Measurements from ENCODE around the gene PPP1R10. TPM values are rescaled to one million over a fixed set of nuclear protein-coding genes. Genes with fewer than 3 reads are reported as not detected.

The PPP1R10 gene
- total RNA-seq, 4 donors from 2014 or later, result 47.6 to 74.0 (median 61.3) TPM

DNA sequence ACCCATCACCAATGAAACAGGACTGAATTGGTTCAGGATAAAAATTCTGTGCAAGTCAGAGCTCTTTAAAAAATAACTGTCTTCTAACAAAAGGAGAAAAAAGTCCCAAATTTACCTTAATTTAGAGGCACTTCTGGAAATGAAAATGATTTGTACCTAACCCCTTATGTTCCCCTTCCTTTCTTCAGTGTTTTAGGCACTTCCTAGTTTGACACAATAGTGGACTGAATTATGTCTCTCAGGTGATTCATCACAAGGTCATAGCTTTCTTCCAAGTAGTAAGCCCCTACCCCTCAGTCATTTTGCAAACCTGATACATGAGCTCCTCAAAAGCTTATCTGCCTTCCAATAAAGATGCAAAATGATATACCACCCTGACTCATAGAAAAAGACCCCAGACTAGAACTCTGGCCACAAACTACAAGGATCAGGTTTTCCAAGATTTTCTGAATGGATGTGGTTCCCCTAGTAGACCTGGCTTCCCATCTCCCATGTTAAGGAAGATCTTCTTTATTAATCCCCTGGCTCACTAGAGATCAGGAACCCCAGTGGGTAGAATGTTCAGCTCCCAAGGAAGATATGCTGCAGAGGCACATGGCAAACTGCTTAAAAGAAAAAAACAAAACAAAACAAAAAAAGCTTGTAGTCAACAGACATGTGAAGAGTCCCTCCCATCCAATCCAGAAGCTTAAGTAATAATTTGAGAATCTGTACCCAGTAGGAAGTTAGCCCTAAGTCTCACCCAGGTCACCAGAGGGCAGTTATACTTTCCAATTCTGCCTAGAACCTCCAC lies 3.6 kb downstream of the PPP1R10 start:
- DNase-seq, result no peak
- Histone ChIP-seq H3K36me3 (peaks cover 0 to 28% (median 2%) of the 10 kb centered on the region in 3 donors), H3K4me3 (peak overlapping the region in 1 of 4 donors; percentile 86), H3K4me1 (peaks cover 0 to 35% (median 6%) of the 10 kb centered on the region in 4 donors), H3K9me3 (no peaks in the 10 kb centered on the region), H3K27ac (peak overlapping the region in 3 of 4 donors; percentile 23 to 97 (median 87)), H3K27me3 (no peaks in the 10 kb centered on the region)
- TF ChIP-seq, protein P1, sequence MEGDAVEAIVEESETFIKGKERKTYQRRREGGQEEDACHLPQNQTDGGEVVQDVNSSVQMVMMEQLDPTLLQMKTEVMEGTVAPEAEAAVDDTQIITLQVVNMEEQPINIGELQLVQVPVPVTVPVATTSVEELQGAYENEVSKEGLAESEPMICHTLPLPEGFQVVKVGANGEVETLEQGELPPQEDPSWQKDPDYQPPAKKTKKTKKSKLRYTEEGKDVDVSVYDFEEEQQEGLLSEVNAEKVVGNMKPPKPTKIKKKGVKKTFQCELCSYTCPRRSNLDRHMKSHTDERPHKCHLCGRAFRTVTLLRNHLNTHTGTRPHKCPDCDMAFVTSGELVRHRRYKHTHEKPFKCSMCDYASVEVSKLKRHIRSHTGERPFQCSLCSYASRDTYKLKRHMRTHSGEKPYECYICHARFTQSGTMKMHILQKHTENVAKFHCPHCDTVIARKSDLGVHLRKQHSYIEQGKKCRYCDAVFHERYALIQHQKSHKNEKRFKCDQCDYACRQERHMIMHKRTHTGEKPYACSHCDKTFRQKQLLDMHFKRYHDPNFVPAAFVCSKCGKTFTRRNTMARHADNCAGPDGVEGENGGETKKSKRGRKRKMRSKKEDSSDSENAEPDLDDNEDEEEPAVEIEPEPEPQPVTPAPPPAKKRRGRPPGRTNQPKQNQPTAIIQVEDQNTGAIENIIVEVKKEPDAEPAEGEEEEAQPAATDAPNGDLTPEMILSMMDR (IDR thresholded peaks at IDR 0.05), result no peak
- no peak for TF ChIP-seq POLR2A (IDR thresholded peaks at IDR 0.05)

GRCh38 chr6:30612687-30613248 lies 4.3 kb downstream of the PPP1R10 start:
- Histone ChIP-seq H3K36me3 (peaks cover 0 to 35% (median 2%) of the 10 kb centered on the region in 3 donors), H3K4me3 (no peak overlapping the region), H3K27ac (peak overlapping the region in 3 of 4 donors; percentile 23 to 87 (median 23)), H3K9me3 (no peaks in the 10 kb centered on the region), H3K27me3 (no peaks in the 10 kb centered on the region), H3K4me1 (peaks cover 0 to 33% (median 5%) of the 10 kb centered on the region in 4 donors)
- TF ChIP-seq, protein P1 (IDR thresholded peaks at IDR 0.05), result no peak
- peak in 1 of 2 donors; percentile 5 for TF ChIP-seq POLR2A (IDR thresholded peaks at IDR 0.05)
- DNase-seq, result no peak

DNA sequence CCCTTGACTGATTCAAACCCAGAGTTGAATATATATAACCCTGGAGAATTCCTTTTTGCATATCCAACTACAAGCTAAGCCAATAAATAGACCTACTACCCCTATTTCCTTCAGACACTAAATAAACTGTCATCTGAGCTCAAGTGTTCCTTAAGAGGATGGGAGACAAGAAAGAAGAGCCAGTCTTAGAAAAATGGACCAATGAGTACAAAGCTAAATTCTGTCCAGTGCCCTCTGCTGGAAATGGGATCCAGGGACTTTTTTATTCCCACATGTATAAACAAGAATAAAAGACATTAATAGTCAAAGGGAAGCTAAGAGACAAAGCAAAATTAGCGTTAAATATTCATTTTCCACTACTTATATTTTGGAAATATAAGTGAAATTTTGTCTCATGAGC lies 4.8 kb downstream of the PPP1R10 start:
- DNase-seq, result no peak
- H3K4me1 ChIP-seq, result peaks cover 0 to 33% (median 5%) of the 10 kb centered on the region in 4 donors
- TF ChIP-seq, protein P1 (IDR thresholded peaks at IDR 0.05), result peak in 3 of 6 experiments; percentile 8 to 21 (median 20)
- no peak for TF ChIP-seq POLR2A (IDR thresholded peaks at IDR 0.05)
- H3K27ac ChIP-seq, result peak overlapping the region in 1 of 4 donors; percentile 23
- no peaks in the 10 kb centered on the region for H3K9me3 ChIP-seq
- H3K36me3 ChIP-seq, result peaks cover under 1 to 40% (median 2%) of the 10 kb centered on the region in 3 donors
- no peak overlapping the region for H3K4me3 ChIP-seq
- no peaks in the 10 kb centered on the region for H3K27me3 ChIP-seq

DNA sequence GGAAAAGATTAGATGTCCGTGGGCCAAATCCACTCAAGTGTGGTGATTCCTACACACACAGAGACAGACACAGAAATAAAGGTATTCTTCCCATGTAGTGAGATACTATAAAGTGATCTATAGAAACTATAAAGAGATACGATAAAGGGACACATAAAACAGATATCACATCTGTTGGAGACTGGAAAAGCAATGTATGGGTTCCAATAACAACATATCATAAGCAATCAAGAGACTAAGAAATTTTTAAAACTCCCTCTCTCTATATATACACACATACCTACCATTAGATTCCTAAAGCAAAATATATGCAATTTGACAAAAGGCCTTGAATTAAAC lies 5.2 kb downstream of the PPP1R10 start:
- TF ChIP-seq, protein P1 (IDR thresholded peaks at IDR 0.05), result no peak
- TF ChIP-seq POLR2A (IDR thresholded peaks at IDR 0.05), result no peak
- H3K27ac ChIP-seq, result no peak overlapping the region

DNA sequence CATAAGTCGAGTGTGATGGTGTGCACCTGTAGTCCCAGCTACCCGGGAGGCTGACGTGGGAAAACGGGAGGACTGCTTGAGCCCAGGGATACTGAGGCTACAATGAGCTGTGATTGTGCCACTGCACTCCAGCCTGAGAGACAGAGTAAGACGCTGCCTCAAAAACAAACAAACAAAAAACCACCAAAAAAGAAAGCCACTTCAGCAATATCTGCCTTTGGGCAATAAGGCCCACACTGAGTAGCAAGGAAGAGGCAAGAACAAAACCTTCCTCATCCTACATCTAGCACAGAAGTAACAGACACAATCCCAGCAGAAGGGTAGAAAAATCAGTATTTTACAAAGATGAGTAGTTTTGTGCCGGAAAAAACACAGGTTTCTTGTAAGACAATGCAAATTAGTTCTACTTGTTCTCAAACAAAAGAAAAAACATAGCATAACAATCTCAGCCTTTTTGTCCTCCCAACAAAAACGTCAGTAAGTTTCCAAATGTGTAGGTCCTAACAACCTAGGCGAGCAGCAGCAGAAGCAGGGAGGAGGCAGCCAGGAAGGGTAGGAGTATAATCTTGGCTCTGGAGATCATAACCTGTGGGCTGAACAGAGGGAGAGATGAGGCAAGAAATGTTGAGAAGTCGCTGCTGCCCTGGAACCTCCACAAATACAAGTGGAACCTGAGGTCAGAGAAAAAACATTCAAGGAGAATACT lies 5.7 kb downstream of the PPP1R10 start:
- DNase-seq, result no peak
- Histone ChIP-seq H3K9me3 (no peaks in the 10 kb centered on the region), H3K4me1 (peaks cover 0 to 33% (median 5%) of the 10 kb centered on the region in 4 donors), H3K36me3 (peaks cover 2 to 43% (median 2%) of the 10 kb centered on the region in 3 donors), H3K4me3 (no peak overlapping the region), H3K27me3 (no peaks in the 10 kb centered on the region), H3K27ac (no peak overlapping the region)
- TF ChIP-seq, protein P1 (IDR thresholded peaks at IDR 0.05), result no peak
- no peak for TF ChIP-seq POLR2A (IDR thresholded peaks at IDR 0.05)

More for the DNA sequence above, 5.2 kb downstream of the PPP1R10 start:
- Histone ChIP-seq H3K9me3 (no peaks in the 10 kb centered on the region), H3K36me3 (peaks cover 2 to 43% (median 2%) of the 10 kb centered on the region in 3 donors), H3K27me3 (no peaks in the 10 kb centered on the region), H3K4me1 (peaks cover 0 to 33% (median 5%) of the 10 kb centered on the region in 4 donors), H3K4me3 (no peak overlapping the region)
- no peak for DNase-seq
